H54 (cell line): Measurements from ENCODE around the gene USP16.
"Not testable (repeated sequence)": the region's sequence is repeated elsewhere in the genome, so short reads cannot be mapped to it uniquely, and the experiment has no call there.

Experiments used
- DNase-seq: peaks from one replicate; pipeline ENCODE4 v3.0.0; 2011; ENCODE audit warnings: low spot score, mixed read lengths; ENCODE audit not compliant: insufficient read length
- FAIRE-seq: peaks from 3 replicates; lab custom pipeline; 2011; peaks lifted over from hg19 to GRCh38; lab: Jason Lieb, UNC
- POLR2A ChIP-seq: IDR thresholded peaks from 2 replicates; pipeline ENCODE4 v1.6.1; 2011; ENCODE audit warnings: low read depth, mild to moderate bottlenecking, low read length

USP16 gene

DNA sequence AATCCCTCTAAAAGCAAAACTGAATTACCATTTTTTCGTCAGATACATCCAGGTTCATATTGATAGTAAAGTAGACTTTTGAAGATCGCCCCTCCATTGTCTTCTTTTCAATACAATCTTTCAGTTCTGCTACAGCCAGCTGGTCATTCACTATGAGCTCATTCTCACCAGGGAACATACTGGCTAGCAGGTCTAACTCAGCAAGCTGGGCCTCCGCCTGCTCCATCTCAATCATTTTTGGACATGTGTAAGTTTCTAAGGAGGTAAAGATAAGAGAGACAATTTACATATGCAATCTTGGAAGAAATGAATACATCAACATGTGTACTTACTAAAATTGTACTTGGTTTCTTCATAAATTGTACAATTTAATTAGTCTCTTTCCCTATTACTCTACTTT is 16.1 kb upstream of the USP16 start:
- FAIRE-seq (no peak), DNase-seq (no peak)
- no peak for TF ChIP-seq POLR2A

DNA sequence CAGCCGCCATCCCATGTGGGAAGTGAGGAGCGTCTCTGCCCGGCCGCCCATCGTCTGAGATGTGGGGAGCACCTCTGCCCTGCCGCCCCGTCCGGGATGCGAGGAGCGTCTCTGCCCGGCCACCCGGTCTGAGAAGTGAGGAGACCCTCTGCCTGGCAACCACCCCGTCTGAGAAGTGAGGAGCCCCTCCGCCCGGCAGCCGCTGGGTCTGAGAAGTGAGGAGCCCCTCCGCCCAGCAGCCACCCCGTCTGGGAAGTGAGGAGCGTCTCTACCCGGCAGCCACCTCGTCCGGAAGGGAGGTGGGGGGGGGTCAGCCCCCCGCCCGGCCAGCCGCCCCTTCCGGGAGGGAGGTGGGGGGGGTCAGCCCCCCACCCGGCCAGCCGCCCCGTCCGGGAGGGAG is 13.2 kb upstream of the USP16 start:
- not testable (repeated sequence) for DNase-seq, FAIRE-seq

DNA sequence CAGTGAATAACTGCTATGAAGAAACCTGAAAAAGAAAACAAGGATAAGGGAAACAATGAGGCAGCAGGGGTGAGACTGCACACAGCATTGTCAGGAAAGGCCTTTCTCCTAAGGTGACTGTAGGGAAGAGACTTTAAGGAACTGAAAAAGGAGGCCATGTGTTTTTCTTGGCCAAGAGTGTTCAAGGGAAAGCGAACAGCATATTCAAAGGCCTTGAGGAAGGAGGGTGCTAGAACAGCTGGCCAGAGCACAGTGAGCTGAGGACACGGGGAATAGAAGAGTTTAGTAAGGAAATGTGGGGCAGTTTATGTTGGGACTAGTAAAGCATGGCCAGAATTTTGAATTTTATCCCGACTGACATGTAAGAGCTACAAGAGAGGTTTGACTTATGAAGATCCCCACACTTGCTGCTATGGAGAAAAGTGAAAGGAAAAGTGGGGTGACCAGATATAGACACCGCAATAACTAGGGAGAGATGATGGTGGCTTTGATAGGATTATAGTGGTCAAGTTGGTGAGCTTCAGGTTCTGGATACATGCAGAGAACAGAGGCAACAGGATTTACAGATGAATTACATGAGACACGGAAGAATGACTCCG is 6.7 kb upstream of the USP16 start:
- FAIRE-seq, result no peak
- DNase-seq, result no peak

GRCh38 chr21:29018540-29018939 is 5.9 kb upstream of the USP16 start:
- FAIRE-seq, result no peak
- no peak for DNase-seq
- no peak for TF ChIP-seq POLR2A

More for the DNA sequence above, 6.7 kb upstream of the USP16 start:
- no peak for TF ChIP-seq POLR2A

DNA sequence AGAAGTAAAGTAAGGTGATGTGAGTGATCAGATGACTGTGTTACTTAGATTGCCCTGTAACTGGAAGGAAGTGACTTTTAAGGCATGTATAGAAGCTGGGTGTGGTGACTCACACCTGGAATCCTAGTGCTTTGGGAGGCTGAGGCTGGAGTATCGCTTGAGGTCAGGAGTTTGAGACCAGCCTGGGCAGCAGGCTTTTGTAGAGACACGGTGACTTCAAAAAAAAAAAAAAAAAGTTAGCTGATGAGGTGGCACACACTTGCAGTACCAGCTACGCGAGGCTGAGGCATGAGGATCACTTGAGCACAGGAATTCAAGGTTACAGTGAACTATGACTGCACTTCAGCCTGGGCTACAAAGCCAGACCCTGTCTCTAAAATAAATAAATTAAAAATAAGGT is 2.3 kb upstream of the USP16 start:
- no peak for FAIRE-seq

DNA sequence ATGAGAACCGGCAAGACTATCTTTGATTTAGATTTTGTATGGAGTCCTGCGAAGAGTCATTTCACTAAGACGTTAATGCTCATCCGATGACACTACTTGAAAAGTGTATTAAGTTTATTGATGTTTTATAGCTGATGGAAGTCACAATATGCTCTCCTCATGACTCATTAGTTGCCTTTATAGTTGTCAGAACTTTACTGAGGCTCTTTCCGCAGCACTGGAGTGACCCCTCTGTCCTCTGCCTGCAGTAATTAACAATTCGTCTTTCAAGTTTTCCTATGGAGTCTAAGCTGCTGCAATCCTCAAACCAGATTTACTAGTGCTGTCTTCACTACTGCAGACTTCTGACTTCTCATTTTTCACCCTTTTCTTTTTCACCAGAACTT is 853 bp downstream of the USP16 start:
- no peak for TF ChIP-seq POLR2A
- DNase-seq (no peak), FAIRE-seq (no peak)

More for the DNA sequence above, 2.3 kb upstream of the USP16 start:
- no peak for TF ChIP-seq POLR2A
- no peak for DNase-seq

DNA sequence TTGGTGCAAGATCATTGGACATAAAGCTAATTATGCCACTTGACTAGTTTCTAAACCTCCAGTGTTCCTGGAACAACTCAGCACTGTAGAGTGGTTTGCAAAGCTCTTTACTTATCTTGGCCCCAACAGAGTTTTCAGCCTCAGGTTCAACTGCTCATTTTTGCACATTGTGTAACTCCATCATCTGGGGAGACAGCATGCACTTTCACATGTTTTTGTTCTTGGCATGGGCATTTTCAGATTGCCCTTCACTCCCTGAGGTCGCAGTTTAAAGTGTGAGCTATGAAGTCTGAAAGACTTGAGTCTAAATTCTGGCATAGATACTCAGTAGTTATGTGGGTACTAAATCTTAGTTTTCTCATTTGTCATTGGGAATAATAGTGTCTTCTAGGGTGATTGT is 5.1 kb downstream of the USP16 start:
- no peak for DNase-seq
- no peak for FAIRE-seq
- TF ChIP-seq POLR2A, result no peak

DNA sequence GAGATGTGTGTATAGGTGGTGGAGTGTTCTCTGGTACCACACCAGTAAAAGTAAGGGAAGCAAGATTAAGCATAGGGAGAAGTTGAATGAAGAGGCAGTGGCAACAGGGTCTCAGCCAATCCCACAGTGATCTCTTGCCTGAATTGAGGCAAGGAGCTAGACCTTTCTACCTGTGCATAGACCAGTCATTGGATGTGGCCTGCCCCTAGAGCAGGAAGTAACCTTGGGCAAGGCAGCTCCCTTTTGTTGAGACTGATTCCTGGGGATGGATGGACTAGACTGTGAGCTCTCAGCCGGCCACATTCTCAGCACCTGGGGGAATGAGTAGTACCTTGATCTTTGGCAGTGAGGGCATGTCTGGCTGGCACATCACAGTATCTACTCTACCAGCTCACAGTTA is 6.4 kb downstream of the USP16 start:
- FAIRE-seq, result no peak
- TF ChIP-seq POLR2A, result no peak

GRCh38 chr21:29033301-29033700 is 8.8 kb downstream of the USP16 start:
- no peak for FAIRE-seq
- no peak for TF ChIP-seq POLR2A
- DNase-seq, result no peak

More for the DNA sequence above, 6.4 kb downstream of the USP16 start:
- no peak for DNase-seq

DNA sequence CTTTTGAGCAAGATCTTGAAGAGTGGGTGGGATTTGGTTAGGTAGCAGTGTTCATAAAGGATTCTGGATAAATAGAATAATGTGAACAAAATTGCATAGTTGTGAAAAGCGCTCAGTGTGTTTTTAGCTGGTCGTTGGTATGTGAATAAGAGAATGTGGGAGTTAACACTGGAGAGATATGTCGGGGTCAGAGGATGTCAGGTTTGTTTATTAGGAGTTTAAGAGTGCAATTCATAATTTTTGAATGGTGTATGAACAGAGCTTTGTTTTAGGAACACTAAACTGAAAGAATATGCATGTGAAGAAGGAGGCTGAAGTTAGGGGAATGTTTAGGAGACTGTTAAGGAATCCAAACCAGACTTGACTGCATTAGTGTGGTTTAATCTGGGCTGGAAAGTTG is 9.4 kb downstream of the USP16 start:
- DNase-seq (no peak), FAIRE-seq (no peak)
- TF ChIP-seq POLR2A, result no peak

DNA sequence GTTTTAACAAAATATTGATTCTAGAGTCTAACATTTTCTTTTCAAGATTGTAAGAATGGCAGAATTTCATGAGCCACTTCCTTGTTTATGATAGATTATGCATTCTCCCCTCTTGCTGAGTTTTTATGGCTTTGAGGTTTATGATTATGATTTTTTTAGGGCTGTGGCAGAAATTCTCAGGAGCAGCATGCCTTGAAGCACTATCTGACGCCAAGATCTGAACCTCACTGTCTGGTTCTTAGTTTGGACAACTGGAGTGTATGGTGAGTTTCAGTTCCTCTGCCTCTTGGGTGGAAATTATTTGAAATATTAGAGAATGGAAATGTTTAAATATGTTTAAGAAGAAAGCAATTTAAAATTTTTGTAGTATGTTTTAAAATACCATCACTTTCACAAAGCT is 10.2 kb downstream of the USP16 start:
- no peak for FAIRE-seq
- no peak for DNase-seq
- TF ChIP-seq POLR2A, result no peak

DNA sequence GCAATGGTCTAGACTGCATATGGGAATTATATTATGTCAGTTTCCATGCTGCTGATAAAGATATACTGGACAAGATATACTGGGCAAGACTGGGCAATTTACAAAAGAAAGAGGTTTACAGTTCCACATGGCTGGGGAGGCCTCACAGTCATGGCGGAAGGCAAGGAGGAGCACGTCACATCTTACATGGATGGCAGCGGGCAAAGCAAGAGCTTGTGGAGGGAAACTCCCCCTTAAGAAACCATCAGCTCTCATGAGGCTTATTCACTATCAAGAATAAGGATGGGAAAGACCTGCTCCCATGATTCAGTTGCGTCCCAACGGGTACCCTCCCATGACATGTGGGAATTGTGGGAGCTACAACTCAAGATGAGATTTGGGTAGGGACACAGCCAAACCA is 27.8 kb downstream of the USP16 start:
- no peak for FAIRE-seq
- DNase-seq, result no peak
- no peak for TF ChIP-seq POLR2A

DNA sequence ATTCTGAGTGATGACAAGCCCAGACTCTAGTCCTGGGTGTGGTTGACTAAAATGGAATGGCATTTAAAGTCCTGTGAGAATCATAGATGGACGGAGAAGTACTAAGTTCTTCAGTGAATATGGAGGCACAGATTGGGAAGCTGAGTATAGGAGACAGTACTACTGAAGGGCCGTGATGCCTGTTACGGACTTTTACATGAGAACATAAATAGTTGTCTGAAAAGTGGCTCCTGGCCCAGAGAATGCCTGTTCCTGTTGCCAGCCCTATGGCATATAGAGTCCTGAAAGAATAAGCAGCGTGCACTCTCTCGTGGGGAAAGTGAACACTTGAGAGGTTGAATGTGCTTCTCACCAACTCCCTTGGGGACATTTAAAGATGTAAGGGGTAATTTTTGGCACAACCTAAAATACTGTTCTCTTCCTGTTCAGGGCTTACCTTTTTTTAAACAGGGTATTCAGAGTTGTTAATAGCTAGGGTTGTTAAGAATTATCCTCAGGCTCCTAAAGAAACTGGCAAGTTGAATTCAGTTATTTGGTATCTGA is 28.6 kb downstream of the USP16 start:
- no peak for FAIRE-seq
- TF ChIP-seq POLR2A, result no peak

DNA sequence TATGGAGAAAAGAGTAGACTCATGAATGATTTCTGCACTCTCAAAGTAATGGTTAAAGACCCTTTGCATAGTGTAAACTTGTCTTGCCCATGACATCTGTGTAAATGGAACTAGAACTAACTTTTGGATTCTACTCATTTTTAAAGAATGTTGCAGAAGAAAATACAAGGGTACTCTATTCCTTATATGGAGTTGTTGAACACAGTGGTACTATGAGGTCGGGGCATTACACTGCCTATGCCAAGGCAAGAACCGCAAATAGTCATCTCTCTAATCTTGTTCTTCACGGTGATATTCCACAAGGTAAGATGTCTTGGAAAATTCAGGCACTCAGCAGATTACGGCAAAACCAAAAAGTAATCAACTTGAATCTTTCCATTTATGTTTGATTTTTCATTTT is 29.2 kb downstream of the USP16 start:
- FAIRE-seq (no peak), DNase-seq (no peak)
- no peak for TF ChIP-seq POLR2A

More for the DNA sequence above, 28.6 kb downstream of the USP16 start:
- no peak for DNase-seq

DNA sequence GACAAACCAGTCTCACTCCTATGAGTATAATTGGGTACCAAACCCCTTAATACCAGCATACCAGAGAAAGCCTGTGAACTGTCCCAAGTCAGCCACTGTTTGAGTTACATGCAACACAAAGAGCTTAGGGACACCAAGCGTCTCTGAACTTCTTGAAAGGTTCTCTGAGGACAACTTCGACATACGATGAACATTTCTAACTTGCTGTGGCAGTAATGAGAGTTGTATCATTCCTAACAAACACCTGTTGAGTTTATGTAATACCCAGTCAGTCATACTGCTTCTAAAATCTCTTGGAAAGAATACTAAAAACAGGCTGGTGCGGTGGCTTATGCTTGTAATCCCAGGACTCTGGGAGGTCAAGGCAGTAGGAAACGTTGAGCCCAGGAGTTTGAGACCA is 30.6 kb downstream of the USP16 start:
- FAIRE-seq (no peak), DNase-seq (no peak)
- no peak for TF ChIP-seq POLR2A

DNA sequence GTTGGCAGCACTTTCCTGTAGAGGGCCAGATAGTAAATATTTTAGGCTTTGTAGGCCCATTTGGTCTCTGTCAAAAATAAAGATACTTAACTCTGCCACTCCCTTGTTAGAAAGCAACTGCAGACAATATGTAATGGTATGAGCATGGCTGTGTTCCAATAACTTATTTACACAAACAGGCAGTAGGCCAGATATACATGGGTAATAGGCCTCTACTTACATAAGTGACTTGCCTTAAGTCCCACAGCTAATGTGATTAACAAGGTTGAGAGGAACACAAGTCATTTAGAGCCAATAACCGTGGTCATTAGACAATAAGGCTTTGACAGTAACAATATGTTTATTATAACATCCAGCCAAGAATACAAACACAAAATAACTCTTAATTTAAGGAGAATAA is 31.5 kb downstream of the USP16 start:
- FAIRE-seq (no peak), DNase-seq (no peak)
- TF ChIP-seq POLR2A, result no peak
